ENCODE data around the gene TM2D3. TPM values are rescaled to one million over a fixed set of nuclear protein-coding genes. Genes with fewer than 3 reads are reported as not detected.

The TM2D3 gene
- total and polyA plus RNA-seq, 12 donors, result 18.4 to 75.4 (median 46.8) TPM

- H3K4me1 ChIP-seq (replicated peaks in 1 of 2), result no peaks in the 10 kb centered on the region
- peaks cover 0 to 13% of the 10 kb centered on the region in 2 donors for H3K36me3 ChIP-seq (replicated peaks in 1 of 2)
Observed at GRCh38 chr15:101686718-101687117, 34.5 kb upstream of the TM2D3 start.

GRCh38 chr15:101684877-101685276 is 32.7 kb upstream of the TM2D3 start:
- H3K27me3 ChIP-seq, result no peaks in the 10 kb centered on the region
- no peak overlapping the region for H3K27ac ChIP-seq
- H3K9me3 ChIP-seq (replicated peaks in 1 of 3), result no peaks in the 10 kb centered on the region
- no peaks in the 10 kb centered on the region for H3K4me1 ChIP-seq (replicated peaks in 1 of 2)
- no peak for TF ChIP-seq CTCF (IDR thresholded peaks at IDR 0.05)
- TF ChIP-seq POLR2A (IDR thresholded peaks at IDR 0.05), result no peak
- WGBS, 4 donors, result 94 to 99% (median 97%) methylated on average over 3 of the region's 3 CpGs
- intact Hi-C loops (cut with DNase I), result no loop called here
- DNase-seq, result no peak
- peaks cover 0 to 17% of the 10 kb centered on the region in 2 donors for H3K36me3 ChIP-seq (replicated peaks in 1 of 2)
- no peak overlapping the region for H3K4me3 ChIP-seq

More at GRCh38 chr15:101686718-101687117, 34.5 kb upstream of the TM2D3 start:
- H3K4me3 ChIP-seq, result no peak overlapping the region
- DNase-seq, result no peak
- WGBS, 4 donors, result 94 to 100% (median 99%) methylated on average over 2 of the region's 2 CpGs
- no peak for TF ChIP-seq CTCF (IDR thresholded peaks at IDR 0.05)
- TF ChIP-seq POLR2A (IDR thresholded peaks at IDR 0.05), result no peak
- intact Hi-C loops (cut with DNase I), result no loop called here
- no peaks in the 10 kb centered on the region for H3K27me3 ChIP-seq
- H3K27ac ChIP-seq, result no peak overlapping the region
- no peaks in the 10 kb centered on the region for H3K9me3 ChIP-seq (replicated peaks in 1 of 3)

GRCh38 chr15:101684384-101684783 is 32.2 kb upstream of the TM2D3 start:
- H3K27me3 ChIP-seq, result no peaks in the 10 kb centered on the region
- H3K4me3 ChIP-seq, result no peak overlapping the region
- DNase-seq, result no peak
- TF ChIP-seq POLR2A (IDR thresholded peaks at IDR 0.05) (no peak), CTCF (IDR thresholded peaks at IDR 0.05) (no peak)
- peaks cover 0 to 17% of the 10 kb centered on the region in 2 donors for H3K36me3 ChIP-seq (replicated peaks in 1 of 2)
- H3K4me1 ChIP-seq (replicated peaks in 1 of 2), result no peaks in the 10 kb centered on the region
- H3K27ac ChIP-seq, result no peak overlapping the region
- intact Hi-C loops (cut with DNase I), result no loop called here
- WGBS, 4 donors, result 75 to 90% (median 81%) methylated on average over 1 of the region's 1 CpG
- no peaks in the 10 kb centered on the region for H3K9me3 ChIP-seq (replicated peaks in 1 of 3)

GRCh38 chr15:101679806-101680205 is 27.6 kb upstream of the TM2D3 start:
- TF ChIP-seq POLR2A (IDR thresholded peaks at IDR 0.05), result no peak
- no peak for TF ChIP-seq CTCF (IDR thresholded peaks at IDR 0.05)
- 79 to 95% (median 85%) methylated on average over 2 of the region's 2 CpGs for WGBS, 4 donors
- Histone ChIP-seq H3K27me3 (no peaks in the 10 kb centered on the region), H3K27ac (no peak overlapping the region), H3K36me3 (replicated peaks in 1 of 2) (peaks cover 0 to 16% of the 10 kb centered on the region in 2 donors), H3K4me3 (no peak overlapping the region), H3K4me1 (replicated peaks in 1 of 2) (no peaks in the 10 kb centered on the region), H3K9me3 (replicated peaks in 1 of 3) (no peaks in the 10 kb centered on the region)
- no peak for DNase-seq
- intact Hi-C loops (cut with DNase I), result no loop called here

All from adrenal gland (tissue), 12 donors.